HG03280 (cell line): ENCODE results near the gene DCAF12.
A peak's percentile ranks its signal among the peaks of the same experiment; 100 is the strongest.
"Not testable (repeated sequence)": the region's sequence is repeated elsewhere in the genome, so short reads cannot be mapped to it uniquely, and the experiment has no call there.

Experiments used
- ATAC-seq: cut with Tn5 transposase; IDR thresholded peaks from one replicate; pipeline ENCODE4 v1.9.1; 2021; ENCODE audit warnings: mild to moderate bottlenecking, moderate library complexity; ENCODE audit not compliant: unreplicated experiment

DCAF12 gene

GRCh38 chr9:34126207-34127034, at the start of gene DCAF12:
Gene DCAF12, minus strand, starts transcription at chr9:34126698. Its CDS starts 267 bp downstream, at chr9:34126431.
- peak; percentile 86 for ATAC-seq

- ATAC-seq, result no peak
Observed at GRCh38 chr9:34176089-34176488, 49.6 kb upstream of the DCAF12 start.

- no peak for ATAC-seq
Observed at GRCh38 chr9:34171753-34172535, 45.4 kb upstream of the DCAF12 start.

GRCh38 chr9:34170237-34170991, 43.9 kb upstream of the DCAF12 start:
- ATAC-seq, result no peak

GRCh38 chr9:34169125-34169524, 42.6 kb upstream of the DCAF12 start:
- ATAC-seq, result no peak

- no peak for ATAC-seq
Observed at GRCh38 chr9:34163434-34163833, 36.9 kb upstream of the DCAF12 start.

- ATAC-seq, result no peak
Observed at GRCh38 chr9:34158362-34158869, 31.9 kb upstream of the DCAF12 start.

GRCh38 chr9:34157898-34158297, 31.4 kb upstream of the DCAF12 start:
- ATAC-seq, result no peak

GRCh38 chr9:34157318-34157717, 30.8 kb upstream of the DCAF12 start:
- no peak for ATAC-seq

- no peak for ATAC-seq
Observed at GRCh38 chr9:34154057-34154456, 27.6 kb upstream of the DCAF12 start.

- ATAC-seq, result no peak
Observed at GRCh38 chr9:34151398-34151797, 24.9 kb upstream of the DCAF12 start.

- no peak for ATAC-seq
Observed at GRCh38 chr9:34145165-34145564, 18.7 kb upstream of the DCAF12 start.

- ATAC-seq, result no peak
Observed at GRCh38 chr9:34143116-34143515, 16.6 kb upstream of the DCAF12 start.

GRCh38 chr9:34140853-34141252, 14.4 kb upstream of the DCAF12 start:
- ATAC-seq, result no peak

- no peak for ATAC-seq
Observed at GRCh38 chr9:34139477-34140146, 13.1 kb upstream of the DCAF12 start.

- ATAC-seq, result not testable (repeated sequence)
Observed at GRCh38 chr9:34138644-34139043, 12.1 kb upstream of the DCAF12 start.

GRCh38 chr9:34134521-34134920, 8.0 kb upstream of the DCAF12 start:
- no peak for ATAC-seq

- no peak for ATAC-seq
Observed at GRCh38 chr9:34133436-34133949, 7.0 kb upstream of the DCAF12 start.

GRCh38 chr9:34131571-34131970, 5.1 kb upstream of the DCAF12 start:
- ATAC-seq, result no peak
